ENCODE measurements around the gene SMPD3. TPM values are rescaled to one million over a fixed set of nuclear protein-coding genes. Genes with fewer than 3 reads are reported as not detected.

The SMPD3 gene
- total RNA-seq, 4 donors from 2014 or later = 19.0 to 353 (median 206) TPM

GRCh38 chr16:68453816-68454215 lies 5.5 kb upstream of the SMPD3 start:
- peaks cover 0 to 5% (median 0%) of the 10 kb centered on the region in 4 donors for H3K4me1 ChIP-seq
- DNase-seq = no peak
- no peak overlapping the region for H3K4me3 ChIP-seq
- H3K36me3 ChIP-seq = no peaks in the 10 kb centered on the region
- H3K27me3 ChIP-seq = no peaks in the 10 kb centered on the region
- H3K9me3 ChIP-seq = no peaks in the 10 kb centered on the region
- no peak overlapping the region for H3K27ac ChIP-seq
- no peak for TF ChIP-seq CTCF (IDR thresholded peaks at IDR 0.05)
- no peak for TF ChIP-seq POLR2A (IDR thresholded peaks at IDR 0.05)

DNA sequence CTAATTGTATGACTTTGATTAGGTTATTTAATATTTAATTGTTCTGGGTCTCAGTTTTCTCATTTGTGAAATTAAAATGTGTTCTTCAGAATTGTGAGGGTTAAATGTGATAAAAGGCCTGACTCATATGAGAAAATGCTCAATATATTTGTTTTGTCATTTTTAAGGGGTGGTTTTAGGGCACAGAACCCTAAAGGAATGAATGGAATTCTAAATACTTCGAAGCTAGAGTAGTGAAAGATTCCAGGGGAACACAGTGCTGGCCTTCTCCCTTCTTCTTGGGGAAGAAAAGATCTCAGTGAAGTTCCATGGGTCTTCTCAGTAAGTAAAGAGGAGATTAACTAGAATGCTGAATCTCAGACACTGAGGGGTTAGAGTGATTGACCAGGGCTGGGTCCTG lies 3.9 kb upstream of the SMPD3 start:
- H3K27ac ChIP-seq = no peak overlapping the region
- H3K9me3 ChIP-seq = no peaks in the 10 kb centered on the region
- TF ChIP-seq POLR2A (IDR thresholded peaks at IDR 0.05) (no peak), CTCF (IDR thresholded peaks at IDR 0.05) (no peak)
- H3K4me1 ChIP-seq = peaks cover 0 to 16% (median 10%) of the 10 kb centered on the region in 4 donors
- no peaks in the 10 kb centered on the region for H3K36me3 ChIP-seq
- no peak overlapping the region for H3K4me3 ChIP-seq
- H3K27me3 ChIP-seq = no peaks in the 10 kb centered on the region
- DNase-seq = no peak

DNA sequence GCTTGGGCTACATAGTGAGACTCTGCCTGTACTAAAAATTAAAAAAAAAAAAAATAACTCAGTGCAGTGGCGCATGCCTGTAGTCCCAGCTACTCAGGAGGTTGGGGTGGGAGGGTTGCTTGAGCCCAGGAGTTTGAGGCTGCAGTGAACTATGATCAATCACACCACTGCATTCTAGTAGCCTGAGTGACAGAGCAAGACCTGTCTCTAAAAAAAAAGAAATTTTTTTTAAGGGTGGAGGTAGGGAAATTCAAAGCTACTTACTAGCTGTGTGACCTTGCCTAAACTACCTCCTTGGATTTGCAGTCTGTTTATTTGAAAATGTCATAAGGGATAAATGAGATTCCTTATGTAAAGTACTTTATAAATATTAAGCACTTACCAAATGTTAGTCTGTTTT lies 3.4 kb upstream of the SMPD3 start:
- H3K27ac ChIP-seq = no peak overlapping the region
- no peaks in the 10 kb centered on the region for H3K36me3 ChIP-seq
- TF ChIP-seq CTCF (IDR thresholded peaks at IDR 0.05) = no peak
- no peak for TF ChIP-seq POLR2A (IDR thresholded peaks at IDR 0.05)
- DNase-seq = no peak
- no peak overlapping the region for H3K4me3 ChIP-seq
- no peaks in the 10 kb centered on the region for H3K9me3 ChIP-seq
- H3K27me3 ChIP-seq = no peaks in the 10 kb centered on the region
- peaks cover 0 to 21% (median 13%) of the 10 kb centered on the region in 4 donors for H3K4me1 ChIP-seq

- no peaks in the 10 kb centered on the region for H3K27me3 ChIP-seq
- DNase-seq = no peak
- peaks cover 0 to 24% (median 14%) of the 10 kb centered on the region in 4 donors for H3K4me1 ChIP-seq
- no peaks in the 10 kb centered on the region for H3K9me3 ChIP-seq
- no peak overlapping the region for H3K27ac ChIP-seq
- no peaks in the 10 kb centered on the region for H3K36me3 ChIP-seq
- TF ChIP-seq CTCF (IDR thresholded peaks at IDR 0.05) = no peak
- TF ChIP-seq POLR2A (IDR thresholded peaks at IDR 0.05) = no peak
- no peak overlapping the region for H3K4me3 ChIP-seq
Observed at GRCh38 chr16:68450741-68451255, 2.5 kb upstream of the SMPD3 start.

- DNase-seq = peak in 1 of 3 donors; percentile 28
- no peak overlapping the region for H3K27ac ChIP-seq
- H3K4me3 ChIP-seq = peak overlapping the region; percentile 46 to 73 (median 57)
- H3K36me3 ChIP-seq = no peaks in the 10 kb centered on the region
- TF ChIP-seq CTCF (IDR thresholded peaks at IDR 0.05) (no peak), POLR2A (IDR thresholded peaks at IDR 0.05) (no peak)
- no peaks in the 10 kb centered on the region for H3K9me3 ChIP-seq
- no peaks in the 10 kb centered on the region for H3K27me3 ChIP-seq
- peaks cover 0 to 24% (median 14%) of the 10 kb centered on the region in 4 donors for H3K4me1 ChIP-seq
Observed at GRCh38 chr16:68447653-68448359, 502 bp downstream of the SMPD3 start.
